ENCODE data around the gene ZNFX1. TPM values are rescaled to one million over a fixed set of nuclear protein-coding genes. Genes with fewer than 3 reads are reported as not detected.

ZNFX1 gene
- total RNA-seq, 8 experiments from 2014 or later = 5.7 to 108 (median 15.7) TPM

DNA sequence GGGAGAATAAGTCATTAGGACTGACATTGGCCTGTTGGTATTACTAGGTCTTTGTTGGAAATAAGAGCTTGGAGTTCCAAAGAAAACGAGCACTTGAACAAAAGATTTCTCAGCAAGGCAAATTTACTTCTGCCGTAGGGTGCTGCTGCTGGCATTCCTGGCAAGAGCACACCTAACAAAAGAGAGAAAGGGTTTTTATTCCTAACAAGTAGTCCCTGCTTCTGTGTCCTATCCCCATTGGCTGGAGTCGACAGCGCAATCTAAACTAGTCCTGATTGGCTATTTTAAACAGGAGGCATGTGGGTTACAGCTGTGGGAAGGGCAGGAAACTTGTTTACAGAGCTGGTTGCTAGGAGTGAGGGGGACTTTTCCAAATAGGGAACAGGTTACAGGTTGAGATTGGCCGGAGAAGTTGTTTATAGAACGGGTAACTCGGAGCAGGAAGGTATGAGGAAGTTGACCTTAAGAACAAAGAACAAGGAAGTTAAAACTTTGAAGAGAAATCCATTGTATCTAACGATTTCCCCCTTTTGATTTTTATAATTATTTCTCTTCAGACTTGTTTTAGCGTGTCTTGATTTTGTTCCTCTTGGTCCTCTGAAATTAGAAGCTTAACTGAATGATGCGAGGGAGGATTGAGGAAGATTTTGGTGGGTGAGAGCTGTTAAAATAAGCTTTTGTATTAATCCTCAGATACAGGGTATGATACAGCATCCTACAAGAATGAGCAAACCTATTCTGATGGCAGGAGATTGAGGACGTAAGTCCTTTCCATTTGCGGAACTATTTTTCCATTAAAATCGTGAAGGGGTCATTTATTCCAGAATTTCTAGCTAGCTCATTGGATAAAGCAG is 3.4 kb upstream of the ZNFX1 start:
- H3K4me1 ChIP-seq (replicated peaks in 1 of 2) = peaks cover 37 to 64% of the 10 kb centered on the region in 2 donors
- 4 to 95% (median 56%) methylated on average over 6 to 13 of the region's 13 CpGs for WGBS, 10 experiments
- no peak overlapping the region for H3K27ac ChIP-seq
- in situ Hi-C loops (cut with MboI; ENCODE audit: low pct_unique_long_range_greater_than_20kb in 2 of 9, low sequenced_read_pairs in 9 of 9, unreplicated experiment in 9 of 9) = no loop called here
- ATAC-seq (replicated peaks in 6 of 8) = peak in 1 of 8 experiments; percentile 11
- H3K4me3 ChIP-seq = peak overlapping the region in 1 of 5 donors; percentile 7

DNA sequence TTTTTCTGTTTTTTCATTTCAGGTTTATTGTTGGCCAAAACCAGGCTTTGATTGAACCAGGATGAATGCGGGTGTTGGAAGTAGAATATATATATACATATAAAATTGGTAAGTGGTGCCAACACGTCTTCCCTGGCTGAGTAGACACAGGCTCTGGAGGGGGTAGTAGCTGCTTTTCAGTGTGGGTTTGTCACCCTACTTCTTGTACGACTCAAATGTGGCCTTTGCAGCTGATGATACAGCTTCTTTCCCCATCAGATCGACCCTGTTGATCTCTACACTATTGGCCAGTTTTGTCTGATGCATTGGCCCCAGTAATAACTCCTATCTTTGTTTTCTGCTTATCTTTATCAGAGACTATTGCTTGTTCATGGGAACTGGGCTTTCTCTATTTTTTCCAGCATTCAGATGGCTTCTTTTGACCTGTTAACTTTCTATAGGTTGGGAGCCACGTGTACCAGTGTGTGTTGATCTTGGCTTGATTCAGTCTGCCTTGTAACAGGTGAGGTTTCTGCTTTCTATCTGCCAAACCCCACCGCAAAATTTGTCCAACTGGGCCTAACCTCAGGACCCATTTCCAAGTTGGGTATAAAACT is 2.7 kb upstream of the ZNFX1 start:
- Histone ChIP-seq H3K27ac (no peak overlapping the region), H3K4me3 (peak overlapping the region in 2 of 5 donors; percentile 4 to 74), H3K4me1 (replicated peaks in 1 of 2) (peaks cover 37 to 64% of the 10 kb centered on the region in 2 donors)
- in situ Hi-C loops (cut with MboI; ENCODE audit: low pct_unique_long_range_greater_than_20kb in 2 of 9, low sequenced_read_pairs in 9 of 9, unreplicated experiment in 9 of 9) = no loop called here
- ATAC-seq (replicated peaks in 6 of 8) = no peak
- WGBS, 10 experiments = 3 to 65% (median 40%) methylated on average over 1 to 6 of the region's 6 CpGs; no CpG with 5 or more reads in 1 of the 10 experiments

DNA sequence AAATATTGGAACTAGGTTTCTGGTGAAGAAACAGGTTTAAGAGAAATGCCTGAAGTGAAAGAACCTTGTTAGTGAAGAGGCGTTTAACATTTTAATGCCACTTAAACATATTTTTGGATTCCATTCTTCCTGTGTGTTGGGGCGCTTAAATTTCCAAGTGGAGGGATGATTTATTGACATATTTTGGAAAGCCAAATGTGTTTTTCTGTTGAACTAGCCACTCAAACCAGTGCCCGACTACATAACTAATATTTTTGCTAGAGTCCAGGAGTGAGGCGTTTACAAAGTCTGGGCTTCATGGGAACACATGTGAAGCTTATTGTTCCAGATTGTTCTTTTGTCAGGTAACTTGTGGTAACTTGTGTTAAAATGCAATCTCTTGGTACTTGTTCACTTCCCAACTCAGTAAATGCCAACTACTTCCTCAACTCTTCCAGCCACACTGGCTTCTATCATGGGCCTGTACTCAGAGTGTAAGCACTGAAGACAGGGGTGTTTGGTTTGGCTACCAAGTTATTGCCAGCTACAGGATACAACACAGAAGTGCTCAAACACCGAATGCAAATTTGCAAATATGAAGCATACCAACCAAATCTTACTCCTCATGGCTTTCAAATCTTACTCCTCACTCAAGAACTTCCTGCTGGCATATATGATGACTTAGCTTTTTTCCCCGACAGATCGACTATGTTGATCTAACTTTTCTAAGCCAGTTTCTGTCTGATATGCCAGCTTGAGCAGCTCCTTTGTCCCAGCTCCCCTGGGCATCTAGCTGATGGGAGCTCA is 2.0 kb upstream of the ZNFX1 start:
- no peak for ATAC-seq (replicated peaks in 6 of 8)
- in situ Hi-C loops (cut with MboI; ENCODE audit: low pct_unique_long_range_greater_than_20kb in 2 of 9, low sequenced_read_pairs in 9 of 9, unreplicated experiment in 9 of 9) = no loop called here
- Histone ChIP-seq H3K27ac (no peak overlapping the region), H3K4me3 (peak overlapping the region; percentile 70 to 83 (median 74)), H3K4me1 (replicated peaks in 1 of 2) (peaks cover 37 to 59% of the 10 kb centered on the region in 2 donors)
- 0 to 42% (median 17%) methylated on average over 2 to 7 of the region's 7 CpGs for WGBS, 10 experiments

DNA sequence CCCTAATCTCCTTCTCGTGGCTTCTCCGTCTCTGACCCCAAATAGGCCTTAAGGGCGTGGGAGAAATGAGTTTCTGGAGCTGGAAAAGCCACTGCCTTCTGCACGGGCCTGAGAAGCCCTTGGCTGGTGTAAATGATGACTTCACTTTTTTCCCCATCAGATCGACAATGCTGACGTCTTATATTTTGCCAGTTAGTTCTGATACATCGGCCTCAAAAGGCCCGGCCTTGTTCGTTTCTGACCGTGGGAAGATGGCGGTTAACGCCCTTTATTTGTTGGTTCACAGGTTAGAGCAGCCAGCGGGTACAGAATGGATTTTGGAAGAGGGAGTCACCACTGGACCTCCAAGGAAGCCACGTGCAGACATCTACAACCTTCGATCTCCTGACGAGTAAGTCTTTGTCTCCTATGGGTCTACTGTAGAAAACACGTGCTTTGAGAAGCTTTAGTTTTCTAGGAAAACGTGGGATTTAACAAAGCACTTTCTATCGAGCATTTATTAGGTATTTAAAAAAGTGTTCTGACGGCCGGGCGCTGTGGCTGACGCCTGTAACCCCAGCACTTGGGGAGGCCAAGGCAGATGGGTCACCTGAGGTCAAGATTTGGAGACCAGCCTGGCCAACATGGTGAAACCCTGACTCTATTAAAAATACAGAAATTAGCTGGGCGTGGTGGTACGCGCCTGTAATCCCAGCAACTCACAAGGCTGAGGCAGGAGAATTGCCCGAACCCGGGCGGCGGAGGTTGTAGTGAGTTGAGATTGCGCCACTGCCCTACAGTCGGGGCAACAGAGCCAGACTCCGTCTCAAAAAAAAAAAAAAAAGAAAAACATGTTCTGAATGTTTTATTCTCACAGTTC is 1.2 kb upstream of the ZNFX1 start:
- no peak for ATAC-seq (replicated peaks in 6 of 8)
- in situ Hi-C loops (cut with MboI; ENCODE audit: low pct_unique_long_range_greater_than_20kb in 2 of 9, low sequenced_read_pairs in 9 of 9, unreplicated experiment in 9 of 9) = no loop called here
- Histone ChIP-seq H3K4me1 (replicated peaks in 1 of 2) (peaks cover 37 to 59% of the 10 kb centered on the region in 2 donors), H3K4me3 (peak overlapping the region; percentile 70 to 83 (median 74)), H3K27ac (peak overlapping the region; percentile 69 to 91)
- WGBS, 10 experiments = 0 to 4% (median 1%) methylated on average over 1 to 30 of the region's 33 CpGs

DNA sequence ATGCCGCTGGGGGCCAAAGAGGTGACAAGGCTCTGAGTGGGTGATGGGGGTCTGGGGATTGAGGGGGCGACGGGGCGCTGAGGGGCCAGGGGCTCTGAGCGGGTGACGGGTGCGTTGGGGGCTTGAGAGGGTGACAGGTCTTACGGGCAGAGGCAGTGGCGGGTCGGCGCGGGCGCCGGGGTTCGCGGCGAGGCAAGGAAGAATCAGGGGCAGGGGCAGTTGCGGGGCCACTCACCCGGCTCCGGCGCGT is 146 bp downstream of the ZNFX1 start:
- H3K4me1 ChIP-seq (replicated peaks in 1 of 2) = peaks cover 32 to 45% of the 10 kb centered on the region in 2 donors
- H3K27ac ChIP-seq = peak overlapping the region; percentile 85 to 91
- ATAC-seq (replicated peaks in 6 of 8) = no peak
- in situ Hi-C loops (cut with MboI; ENCODE audit: low pct_unique_long_range_greater_than_20kb in 2 of 9, low sequenced_read_pairs in 9 of 9, unreplicated experiment in 9 of 9) = no loop called here
- whole genome bisulfite sequencing, 10 experiments = no CpG with 5 or more reads among the region's 22 CpGs
- peak overlapping the region; percentile 70 to 83 (median 74) for H3K4me3 ChIP-seq

DNA sequence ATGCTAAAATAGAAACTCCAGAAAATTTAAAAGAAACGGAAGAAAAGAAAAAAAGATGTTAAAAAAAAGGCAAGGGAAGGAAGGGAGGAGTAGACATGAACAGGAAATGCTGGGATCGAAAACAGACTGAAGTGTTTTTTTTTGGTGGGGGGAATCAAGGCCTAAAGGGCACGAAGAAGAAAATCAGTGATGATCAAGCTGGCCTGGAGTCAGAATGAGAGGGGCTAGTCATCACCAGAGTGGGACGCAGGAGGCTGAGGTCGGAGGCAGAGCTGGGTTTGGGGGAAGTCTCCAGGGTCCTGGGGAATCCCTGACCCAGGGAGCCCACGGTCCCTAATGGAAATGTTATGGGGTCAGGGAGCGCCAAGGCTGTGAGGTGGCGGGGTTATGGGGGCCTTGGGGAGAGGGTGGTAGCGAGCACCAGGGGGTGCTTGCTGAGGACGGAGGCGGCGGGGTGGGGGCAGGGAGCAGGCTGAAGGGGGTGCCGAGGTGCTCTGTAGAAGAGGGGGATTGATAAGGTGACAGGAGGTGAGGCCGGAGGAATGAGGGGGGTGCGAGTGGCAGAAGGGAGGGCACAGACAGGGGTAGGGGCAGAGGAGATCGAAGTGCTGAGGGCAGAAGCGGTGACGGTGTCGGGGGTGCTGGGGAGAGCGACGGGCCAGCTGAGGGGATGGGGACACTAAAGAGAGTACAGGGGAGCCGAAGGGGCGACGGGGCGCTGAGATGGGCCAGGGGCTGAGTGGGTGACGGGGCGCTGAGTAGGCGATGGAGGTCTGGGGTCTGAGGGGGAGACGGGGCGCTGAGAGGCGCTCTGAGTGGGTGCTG is 684 bp downstream of the ZNFX1 start:
- Histone ChIP-seq H3K4me1 (replicated peaks in 1 of 2) (peaks cover 29 to 40% of the 10 kb centered on the region in 2 donors), H3K4me3 (peak overlapping the region; percentile 70 to 83 (median 74)), H3K27ac (no peak overlapping the region)
- in situ Hi-C loops (cut with MboI; ENCODE audit: low pct_unique_long_range_greater_than_20kb in 2 of 9, low sequenced_read_pairs in 9 of 9, unreplicated experiment in 9 of 9) = no loop called here
- peak in 4 of 8 experiments; percentile 2 to 8 (median 2) for ATAC-seq (replicated peaks in 6 of 8)
- WGBS, 10 experiments = 0 to 67% (median 24%) methylated on average over 1 to 5 of the region's 31 CpGs

DNA sequence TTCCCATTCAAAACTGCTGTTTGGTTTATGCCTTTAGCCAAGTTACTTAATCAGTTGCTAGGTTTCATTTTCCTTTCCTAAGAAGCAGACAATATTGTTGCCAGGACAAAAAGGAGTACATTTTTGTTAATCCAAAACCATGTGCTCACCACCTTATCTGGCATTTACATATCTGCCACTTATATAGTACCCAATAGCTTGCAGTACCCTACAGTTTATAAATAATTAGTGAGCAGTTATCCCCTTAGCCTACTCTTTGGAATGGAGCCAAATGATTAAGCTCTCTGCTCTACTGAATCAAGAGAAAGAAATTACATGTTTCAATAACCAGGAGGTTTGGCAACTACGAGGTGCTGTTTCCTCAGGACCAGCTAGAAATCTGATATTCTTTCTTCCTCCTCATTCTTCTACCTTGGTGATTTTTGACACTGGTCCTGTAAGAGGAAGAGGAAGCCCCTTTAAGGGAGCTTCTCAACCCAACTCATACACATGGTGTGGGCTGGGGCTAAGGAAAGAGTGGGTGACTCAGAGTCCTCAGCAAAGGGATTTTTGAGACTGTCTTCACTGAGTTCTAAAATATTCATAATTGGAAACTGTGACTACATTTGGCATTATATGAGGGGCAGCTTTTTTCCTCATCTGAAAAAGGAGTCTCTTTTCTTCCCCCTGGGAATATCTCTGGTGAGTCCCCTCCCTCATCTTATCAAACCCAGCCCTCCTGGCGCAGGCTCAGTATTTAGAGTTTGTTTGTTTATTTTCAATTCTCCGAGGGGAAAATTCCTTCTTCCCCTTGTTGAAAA is 1.5 kb downstream of the ZNFX1 start:
- Histone ChIP-seq H3K4me1 (replicated peaks in 1 of 2) (peaks cover 23 to 32% of the 10 kb centered on the region in 2 donors), H3K27ac (no peak overlapping the region), H3K4me3 (peak overlapping the region in 4 of 5 donors; percentile 70 to 83 (median 72))
- 0 to 78% (median 44%) methylated on average over 1 to 3 of the region's 3 CpGs; no CpG with 5 or more reads in 1 of the 10 experiments for WGBS, 10 experiments
- ATAC-seq (replicated peaks in 6 of 8) = peak in 2 of 8 experiments; percentile 1
- in situ Hi-C loops (cut with MboI; ENCODE audit: low pct_unique_long_range_greater_than_20kb in 2 of 9, low sequenced_read_pairs in 9 of 9, unreplicated experiment in 9 of 9) = no loop called here

DNA sequence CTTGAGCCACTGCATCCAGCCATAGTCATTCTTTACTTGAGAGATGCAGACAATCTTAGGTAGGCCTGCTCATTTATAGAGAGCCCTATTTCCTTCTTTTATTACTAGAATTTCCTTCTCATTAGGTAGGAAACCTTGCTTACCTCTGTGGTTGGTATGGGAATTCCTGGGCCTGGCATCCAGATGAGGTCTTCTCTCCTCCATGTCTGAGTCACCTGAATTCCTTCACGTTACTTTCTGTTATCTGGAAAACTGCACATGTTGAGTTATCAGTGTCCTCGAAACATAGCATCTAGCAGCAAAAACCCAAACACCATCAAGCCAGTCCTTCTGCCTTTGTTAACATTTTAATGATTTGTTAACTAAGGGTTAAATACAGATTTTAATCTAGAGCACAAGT is 2.2 kb downstream of the ZNFX1 start:
- Histone ChIP-seq H3K4me3 (no peak overlapping the region), H3K4me1 (replicated peaks in 1 of 2) (peaks cover 17 to 24% of the 10 kb centered on the region in 2 donors), H3K27ac (no peak overlapping the region)
- 40 to 100% (median 96%) methylated on average over 1 to 2 of the region's 2 CpGs; no CpG with 5 or more reads in 6 of the 10 experiments for WGBS, 10 experiments
- ATAC-seq (replicated peaks in 6 of 8) = no peak
- in situ Hi-C loops (cut with MboI; ENCODE audit: low pct_unique_long_range_greater_than_20kb in 2 of 9, low sequenced_read_pairs in 9 of 9, unreplicated experiment in 9 of 9) = no loop called here

DNA sequence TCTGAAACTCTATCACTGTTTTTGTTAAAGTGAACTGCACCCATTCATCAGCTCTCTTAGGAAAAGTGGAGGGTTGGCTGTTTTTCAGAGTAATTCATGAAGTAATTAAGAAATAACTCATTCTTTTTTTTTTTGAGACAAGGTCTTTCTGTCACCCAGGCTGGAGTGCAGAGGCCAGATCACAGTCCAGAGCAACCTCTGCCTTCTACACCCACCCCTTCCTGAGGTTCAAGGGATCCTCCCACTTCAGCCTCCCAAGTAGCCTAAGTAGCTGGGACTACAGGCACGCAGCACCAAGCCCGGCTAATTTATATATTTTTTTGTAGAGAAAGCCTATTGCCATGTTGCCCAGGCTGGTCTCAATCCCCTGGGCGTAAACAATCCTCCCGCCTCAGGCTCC is 2.6 kb downstream of the ZNFX1 start:
- Histone ChIP-seq H3K4me1 (replicated peaks in 1 of 2) (peaks cover 13 to 20% of the 10 kb centered on the region in 2 donors), H3K27ac (no peak overlapping the region), H3K4me3 (no peak overlapping the region)
- ATAC-seq (replicated peaks in 6 of 8) = no peak
- in situ Hi-C loops (cut with MboI; ENCODE audit: low pct_unique_long_range_greater_than_20kb in 2 of 9, low sequenced_read_pairs in 9 of 9, unreplicated experiment in 9 of 9) = no loop called here
- WGBS, 10 experiments = 36 to 100% (median 91%) methylated on average over 2 to 4 of the region's 4 CpGs; no CpG with 5 or more reads in 4 of the 10 experiments

DNA sequence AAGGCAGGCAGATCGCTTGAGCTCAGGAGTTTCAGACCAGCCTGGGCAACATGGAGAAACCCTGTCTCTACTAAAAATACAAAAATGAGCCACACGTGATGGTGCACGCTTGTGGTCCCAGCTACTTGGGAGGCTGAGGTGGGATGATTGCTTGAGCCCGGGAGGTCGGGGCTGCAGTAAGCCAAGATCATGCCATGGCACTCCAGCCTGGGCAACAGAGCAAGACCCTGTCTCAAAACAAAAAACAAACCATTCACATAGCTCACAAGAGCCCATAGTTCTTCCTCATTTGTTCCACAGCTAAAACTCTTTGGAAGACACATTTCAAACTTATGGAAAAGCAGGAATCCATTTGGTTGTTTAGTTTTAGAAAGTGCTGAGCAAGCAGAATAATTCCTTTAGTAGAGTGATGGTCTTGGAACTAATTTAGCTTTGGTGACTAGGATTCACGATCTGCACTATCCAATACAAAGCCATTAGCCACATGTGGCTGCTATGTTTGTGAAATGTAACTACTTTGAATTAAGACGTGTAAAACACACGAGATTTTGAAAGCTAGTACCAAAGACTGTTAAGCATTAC is 4.1 kb downstream of the ZNFX1 start:
- 40 to 100% (median 94%) methylated on average over 1 to 8 of the region's 8 CpGs for WGBS, 10 experiments
- no peak for ATAC-seq (replicated peaks in 6 of 8)
- H3K27ac ChIP-seq = no peak overlapping the region
- no peak overlapping the region for H3K4me3 ChIP-seq
- H3K4me1 ChIP-seq (replicated peaks in 1 of 2) = peaks cover 3 to 9% of the 10 kb centered on the region in 2 donors
- in situ Hi-C loops (cut with MboI; ENCODE audit: low pct_unique_long_range_greater_than_20kb in 2 of 9, low sequenced_read_pairs in 9 of 9, unreplicated experiment in 9 of 9) = no loop called here

DNA sequence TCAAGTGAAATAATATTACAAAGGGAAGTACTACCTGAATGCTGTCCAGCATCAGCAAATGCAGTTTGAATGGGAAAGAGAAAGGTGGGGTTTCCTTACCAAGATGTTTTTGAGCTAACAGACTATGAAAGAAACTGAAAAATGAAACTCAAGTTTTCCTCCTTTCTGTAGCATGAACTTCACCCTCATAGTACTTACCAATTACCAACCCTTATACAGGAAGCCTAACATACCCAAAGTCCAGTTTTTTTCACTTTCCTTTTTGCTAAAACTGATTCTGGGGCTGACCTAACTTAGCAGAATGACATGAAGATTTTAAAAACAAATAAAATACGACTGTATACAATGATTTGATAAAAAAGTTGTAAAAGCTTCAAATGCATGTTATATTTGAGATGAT is 5.2 kb downstream of the ZNFX1 start:
- Histone ChIP-seq H3K27ac (no peak overlapping the region), H3K4me1 (replicated peaks in 1 of 2) (peaks cover 3 to 9% of the 10 kb centered on the region in 2 donors), H3K4me3 (no peak overlapping the region)
- WGBS, 10 experiments = 64 to 100% (median 88%) methylated on average over 1 of the region's 1 CpG; no CpG with 5 or more reads in 2 of the 10 experiments
- in situ Hi-C loops (cut with MboI; ENCODE audit: low pct_unique_long_range_greater_than_20kb in 2 of 9, low sequenced_read_pairs in 9 of 9, unreplicated experiment in 9 of 9) = no loop called here
- ATAC-seq (replicated peaks in 6 of 8) = no peak
